SK-N-SH (cell line): Measurements from ENCODE around the gene EXOC3. TPM values are rescaled to one million over a fixed set of nuclear protein-coding genes. Genes with fewer than 3 reads are reported as not detected.

ENCODE experiments used
- CTCF ChIA-PET: fragments of 300-600, 350-600 bp; formaldehyde crosslinking; extraction: SDS; loops from one replicate; lab custom pipeline; 2021; lab: Yijun Ruan, JAX
- POLR2A ChIA-PET: fragments of 350-600 bp; sonication (Branson Sonifier 250); formaldehyde crosslinking; extraction: SDS; loops from one replicate; lab custom pipeline; 2020; ENCODE audit warnings: antibody characterized with exemption, inconsistent platforms; lab: Yijun Ruan, JAX
- DNase-seq: peaks from one replicate; pipeline ENCODE4 v3.0.0; 2012
- H2AFZ ChIP-seq: fragments of 200-600 bp; sonication (generic); 2 replicates; pipeline ENCODE4 v1.8.1; 2016; ENCODE audit warnings: antibody characterized with exemption, mild to moderate bottlenecking, low read depth
- H3F3A ChIP-seq: fragments of 200-600 bp; sonication (generic); replicated peaks from 2 replicates; pipeline ENCODE3; 2016; ENCODE audit warnings: antibody characterized with exemption, mild to moderate bottlenecking; ENCODE audit not compliant: insufficient read depth
- H3K27ac ChIP-seq, 2 experiments: fragments of 200-500 bp in 1 of 2; fragments of 200-600 bp in 1 of 2; sonication (Bioruptor generic) in 1 of 2; sonication (generic), shearing (Covaris generic) in 1 of 2; 2 replicates each; pipeline versions ENCODE4 v1.5.1 to v1.6.1; 2014 to 2016; ENCODE audit warnings: low read depth in 2 of 2, inconsistent platforms in 1 of 2, low read length in 1 of 2, mild to moderate bottlenecking in 1 of 2, mixed read lengths in 1 of 2
- H3K27me3 ChIP-seq: fragments of 200-600 bp; sonication (generic), shearing (Covaris generic); 2 replicates; pipeline ENCODE4 v1.6.1; 2016; ENCODE audit warnings: mixed run types; ENCODE audit not compliant: insufficient read depth
- H3K36me3 ChIP-seq, 2 experiments: fragments of 200-500 bp in 1 of 2; fragments of 200-600 bp in 1 of 2; sonication (Bioruptor generic) in 1 of 2; sonication (generic) in 1 of 2; replicated peaks in 1 of 2; 2 replicates each; pipeline versions ENCODE3 to v1.5.1; 2014 to 2016; ENCODE audit warnings: low read length in 1 of 2, mild to moderate bottlenecking in 1 of 2; ENCODE audit not compliant: insufficient read depth in 2 of 2, control insufficient read depth in 1 of 2
- H3K4me1 ChIP-seq, 2 experiments: fragments of 200-500 bp in 1 of 2; fragments of 200-600 bp in 1 of 2; sonication (Bioruptor generic) in 1 of 2; sonication (generic), shearing (Covaris generic) in 1 of 2; 2 replicates each; pipeline versions ENCODE4 v1.5.1 to v1.6.1; 2014 to 2016; ENCODE audit warnings: low read depth in 1 of 2, low read length in 1 of 2, mixed run types in 1 of 2; ENCODE audit not compliant: insufficient read depth in 2 of 2, control insufficient read depth in 1 of 2
- H3K4me2 ChIP-seq: fragments of 200-600 bp; sonication (generic), shearing (Covaris generic); 2 replicates; pipeline ENCODE4 v1.6.1; 2017; ENCODE audit warnings: mixed run types
- H3K4me3 ChIP-seq, 2 experiments: fragments of 200-500 bp in 1 of 2; fragments of 200-600 bp in 1 of 2; sonication (Bioruptor generic) in 1 of 2; sonication (generic), shearing (Covaris generic) in 1 of 2; 2 replicates each; pipeline versions ENCODE4 v1.5.1 to v1.8.1; 2014 to 2016; ENCODE audit warnings: low read depth in 2 of 2, inconsistent platforms in 1 of 2, low read length in 1 of 2, mild to moderate bottlenecking in 1 of 2, mixed read lengths in 1 of 2, moderate library complexity in 1 of 2
- H3K79me2 ChIP-seq: fragments of 200-600 bp; sonication (generic); 2 replicates; pipeline ENCODE4 v1.8.1; 2017; ENCODE audit warnings: mild to moderate bottlenecking; ENCODE audit not compliant: insufficient read depth
- H3K9ac ChIP-seq: fragments of 200-600 bp; sonication (generic); 2 replicates; pipeline ENCODE4 v1.6.1; 2017; ENCODE audit warnings: mixed run types
- H3K9me2 ChIP-seq: fragments of 200-600 bp; sonication (generic); 2 replicates; pipeline ENCODE4 v1.6.1; 2017; ENCODE audit warnings: mixed run types
- H3K9me3 ChIP-seq: fragments of 200-600 bp; sonication (generic); 2 replicates; pipeline ENCODE4 v1.6.1; 2017; ENCODE audit warnings: mixed run types, mild to moderate bottlenecking, moderate library complexity
- H4K20me1 ChIP-seq: fragments of 200-600 bp; sonication (generic); 2 replicates; pipeline ENCODE4 v1.6.1; 2017; ENCODE audit warnings: mild to moderate bottlenecking, mixed run types; ENCODE audit not compliant: insufficient read depth
- CHD2 ChIP-seq: fragments of 150-350 bp; IDR thresholded peaks from 2 replicates; pipeline ENCODE4 v1.6.1; 2018; ENCODE audit warnings: low read length; ENCODE audit not compliant: partially characterized antibody
- FOXJ3 ChIP-seq: sonication (generic); formaldehyde crosslinking; IDR thresholded peaks from 2 replicates; pipeline ENCODE4 v1.5.1; 2020; ENCODE audit warnings: mild to moderate bottlenecking, missing genetic modification reagents
- FOXM1 ChIP-seq: IDR thresholded peaks from 2 replicates; pipeline ENCODE4 v1.4.0; 2012; ENCODE audit warnings: low read depth, mild to moderate bottlenecking
- GABPA ChIP-seq: IDR thresholded peaks from 2 replicates; pipeline ENCODE4 v1.4.0; 2012; ENCODE audit warnings: low read depth, mild to moderate bottlenecking
- JUND ChIP-seq: IDR thresholded peaks from 2 replicates; pipeline ENCODE4 v1.4.0; 2012
- SMC3 ChIP-seq: IDR thresholded peaks from 2 replicates; pipeline ENCODE4 v1.6.1; 2012; ENCODE audit warnings: low read depth, low read length, improper control_type of control experiment
- TCF12 ChIP-seq: IDR thresholded peaks from 2 replicates; pipeline ENCODE4 v1.4.0; 2012
- WGBS: methylation state at CpG from one replicate; pipeline ENCODE4 v1.1.6; 2017; ENCODE audit warnings: low lambda C conversion rate; 5-methylcytosine and 5-hydroxymethylcytosine counted together
- polyA plus RNA-seq, 3 experiments: library from polyadenylated mRNA; depleted of rRNA; stranded (reverse); fragments of >200 nt; gene quantifications; 2 replicates each; pipeline ENCODE4 v1.2.3, GENCODE V29; 2012
- TF ChIP-seq, protein P1 (sequence below): IDR thresholded peaks from 2 replicates; pipeline ENCODE4 v1.6.1; 2012; ENCODE audit warnings: mild to moderate bottlenecking, low read depth, low read length, moderate library complexity
- TF ChIP-seq, protein P2 (sequence below): IDR thresholded peaks from 2 replicates; pipeline ENCODE4 v1.4.0; 2012; ENCODE audit warnings: low read depth
- TF ChIP-seq, protein P3 (sequence below): fragments of 200-600 bp; sonication (generic); IDR thresholded peaks from 2 replicates; pipeline ENCODE4 v1.6.1; 2017; ENCODE audit warnings: antibody characterized with exemption, mild to moderate bottlenecking, moderate library complexity

EXOC3 gene
- polyA plus RNA-seq, 1 of the 3 experiments (the other 2 are of a cell fraction), result 25.7 TPM

DNA sequence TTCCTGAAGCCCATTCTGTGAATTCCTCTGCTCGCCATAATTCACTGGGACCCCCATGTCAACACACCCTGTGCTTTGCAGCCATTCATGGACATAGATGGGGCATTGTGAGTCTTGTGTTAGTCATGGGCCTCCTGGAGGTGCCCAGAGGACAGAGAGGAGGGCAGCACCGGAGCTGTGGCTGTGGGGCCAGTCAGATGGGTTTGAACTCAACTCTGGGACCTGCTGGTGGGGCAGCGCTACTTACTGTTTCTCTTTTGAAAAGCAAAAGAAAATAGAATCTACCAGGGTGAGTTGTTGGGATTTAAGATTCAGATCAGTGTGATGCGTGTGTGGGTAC is 11.3 kb upstream of the EXOC3 start (continued):
- TF ChIP-seq, protein P1, sequence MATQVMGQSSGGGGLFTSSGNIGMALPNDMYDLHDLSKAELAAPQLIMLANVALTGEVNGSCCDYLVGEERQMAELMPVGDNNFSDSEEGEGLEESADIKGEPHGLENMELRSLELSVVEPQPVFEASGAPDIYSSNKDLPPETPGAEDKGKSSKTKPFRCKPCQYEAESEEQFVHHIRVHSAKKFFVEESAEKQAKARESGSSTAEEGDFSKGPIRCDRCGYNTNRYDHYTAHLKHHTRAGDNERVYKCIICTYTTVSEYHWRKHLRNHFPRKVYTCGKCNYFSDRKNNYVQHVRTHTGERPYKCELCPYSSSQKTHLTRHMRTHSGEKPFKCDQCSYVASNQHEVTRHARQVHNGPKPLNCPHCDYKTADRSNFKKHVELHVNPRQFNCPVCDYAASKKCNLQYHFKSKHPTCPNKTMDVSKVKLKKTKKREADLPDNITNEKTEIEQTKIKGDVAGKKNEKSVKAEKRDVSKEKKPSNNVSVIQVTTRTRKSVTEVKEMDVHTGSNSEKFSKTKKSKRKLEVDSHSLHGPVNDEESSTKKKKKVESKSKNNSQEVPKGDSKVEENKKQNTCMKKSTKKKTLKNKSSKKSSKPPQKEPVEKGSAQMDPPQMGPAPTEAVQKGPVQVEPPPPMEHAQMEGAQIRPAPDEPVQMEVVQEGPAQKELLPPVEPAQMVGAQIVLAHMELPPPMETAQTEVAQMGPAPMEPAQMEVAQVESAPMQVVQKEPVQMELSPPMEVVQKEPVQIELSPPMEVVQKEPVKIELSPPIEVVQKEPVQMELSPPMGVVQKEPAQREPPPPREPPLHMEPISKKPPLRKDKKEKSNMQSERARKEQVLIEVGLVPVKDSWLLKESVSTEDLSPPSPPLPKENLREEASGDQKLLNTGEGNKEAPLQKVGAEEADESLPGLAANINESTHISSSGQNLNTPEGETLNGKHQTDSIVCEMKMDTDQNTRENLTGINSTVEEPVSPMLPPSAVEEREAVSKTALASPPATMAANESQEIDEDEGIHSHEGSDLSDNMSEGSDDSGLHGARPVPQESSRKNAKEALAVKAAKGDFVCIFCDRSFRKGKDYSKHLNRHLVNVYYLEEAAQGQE, result no peak
- TF ChIP-seq TCF12 (no peak), FOXJ3 (no peak), CHD2 (no peak), JUND (no peak)

DNA sequence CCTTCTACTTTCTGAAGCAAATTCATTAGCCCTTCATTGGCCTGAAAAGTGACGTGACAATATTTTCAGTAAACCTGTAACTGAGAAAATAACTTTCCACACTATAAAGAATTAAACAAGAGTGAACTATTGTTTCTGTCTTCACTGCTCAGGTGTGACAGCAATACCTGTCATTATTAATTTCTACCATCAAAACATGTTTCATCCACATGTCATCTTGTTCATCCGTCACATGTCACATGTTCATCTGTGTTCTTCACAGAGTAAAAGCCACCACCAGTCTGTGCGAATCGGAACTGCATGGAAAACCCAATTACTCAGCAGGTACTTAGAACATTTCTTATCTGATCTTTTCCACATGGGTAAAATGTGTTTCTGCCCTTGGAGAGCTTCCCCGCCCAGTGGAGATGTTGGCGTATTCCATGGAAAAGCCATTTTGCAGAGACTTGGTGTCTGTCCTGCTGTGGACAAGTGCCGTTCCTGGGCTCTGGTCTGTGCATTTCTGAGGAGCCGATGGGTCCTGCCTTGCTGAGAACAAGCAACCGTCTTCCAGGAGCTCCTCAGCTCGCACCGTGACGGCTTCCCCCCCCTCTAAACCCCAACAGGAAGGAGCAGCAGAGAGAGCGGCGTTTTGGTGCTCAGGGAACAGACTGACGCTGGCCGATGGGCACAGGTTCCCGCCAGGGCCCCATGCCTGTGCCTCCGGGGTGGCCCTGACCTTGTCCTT is 10.6 kb upstream of the EXOC3 start:
- ChIA-PET CTCF (interaction anchor here (0.6 to 2.7 kb wide), 9 partner anchors 10 to 289 kb away, joined by 3 to 18 read pairs (median 5); no protein-coding TSS in a partner anchor), POLR2A (no interaction called here)
- Histone ChIP-seq H3K27ac (no peak overlapping the region), H3K9me3 (no peaks in the 10 kb centered on the region), H3F3A (no peaks in the 10 kb centered on the region), H2AFZ (no peak overlapping the region), H3K79me2 (no peaks in the 10 kb centered on the region), H3K36me3 (no peaks in the 10 kb centered on the region), H3K4me3 (no peak overlapping the region), H3K4me2 (no peak overlapping the region), H3K4me1 (peaks cover 0 to 8% of the 10 kb centered on the region in 2 experiments; a peak in 1 of 4 replicates), H3K9ac (no peak overlapping the region), H3K9me2 (no peaks in the 10 kb centered on the region), H3K27me3 (no peaks in the 10 kb centered on the region), H4K20me1 (no peaks in the 10 kb centered on the region)
- no peak for DNase-seq
- no peak for TF ChIP-seq CHD2
- TF ChIP-seq, protein P2, sequence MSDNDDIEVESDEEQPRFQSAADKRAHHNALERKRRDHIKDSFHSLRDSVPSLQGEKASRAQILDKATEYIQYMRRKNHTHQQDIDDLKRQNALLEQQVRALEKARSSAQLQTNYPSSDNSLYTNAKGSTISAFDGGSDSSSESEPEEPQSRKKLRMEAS, result no peak
- TF ChIP-seq SMC3, result no peak
- TF ChIP-seq GABPA, result no peak
- TF ChIP-seq FOXM1, result no peak
- TF ChIP-seq, protein P3, sequence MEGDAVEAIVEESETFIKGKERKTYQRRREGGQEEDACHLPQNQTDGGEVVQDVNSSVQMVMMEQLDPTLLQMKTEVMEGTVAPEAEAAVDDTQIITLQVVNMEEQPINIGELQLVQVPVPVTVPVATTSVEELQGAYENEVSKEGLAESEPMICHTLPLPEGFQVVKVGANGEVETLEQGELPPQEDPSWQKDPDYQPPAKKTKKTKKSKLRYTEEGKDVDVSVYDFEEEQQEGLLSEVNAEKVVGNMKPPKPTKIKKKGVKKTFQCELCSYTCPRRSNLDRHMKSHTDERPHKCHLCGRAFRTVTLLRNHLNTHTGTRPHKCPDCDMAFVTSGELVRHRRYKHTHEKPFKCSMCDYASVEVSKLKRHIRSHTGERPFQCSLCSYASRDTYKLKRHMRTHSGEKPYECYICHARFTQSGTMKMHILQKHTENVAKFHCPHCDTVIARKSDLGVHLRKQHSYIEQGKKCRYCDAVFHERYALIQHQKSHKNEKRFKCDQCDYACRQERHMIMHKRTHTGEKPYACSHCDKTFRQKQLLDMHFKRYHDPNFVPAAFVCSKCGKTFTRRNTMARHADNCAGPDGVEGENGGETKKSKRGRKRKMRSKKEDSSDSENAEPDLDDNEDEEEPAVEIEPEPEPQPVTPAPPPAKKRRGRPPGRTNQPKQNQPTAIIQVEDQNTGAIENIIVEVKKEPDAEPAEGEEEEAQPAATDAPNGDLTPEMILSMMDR, result no peak
- 73% methylated on average over 14 of the region's 18 CpGs for WGBS
